ENCODE data around the gene MACROD2. TPM values are rescaled to one million over a fixed set of nuclear protein-coding genes. Genes with fewer than 3 reads are reported as not detected.

The MACROD2 gene
- total and polyA plus RNA-seq, 2 donors (not counting 1 experiment from before 2014, with no cell fraction given): 5.3 to 6.7 TPM

DNA sequence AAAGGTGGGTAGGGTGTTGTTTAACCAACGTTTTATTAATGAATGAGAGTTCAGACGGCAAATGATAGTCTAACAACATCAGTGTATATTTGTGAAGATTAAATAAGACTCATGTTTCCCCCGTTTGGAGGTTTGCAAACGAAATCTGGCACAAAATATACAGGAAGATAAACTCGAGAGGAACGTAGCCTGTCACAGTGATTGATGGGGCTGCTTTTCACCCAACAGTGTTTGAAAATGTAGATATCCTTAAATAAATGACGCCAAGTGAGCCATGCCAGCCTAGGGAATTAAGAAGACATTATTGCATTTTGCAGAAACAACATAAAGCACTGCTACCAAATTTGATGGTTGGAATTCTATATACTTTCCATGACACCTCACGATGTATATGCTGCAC, 1038.6 kb downstream of the MACROD2 start:
- peaks cover 0 to 9% (median 0%) of the 10 kb centered on the region in 3 donors for H3K9me3 ChIP-seq (ENCODE audit: control extremely low read depth in 1 of 3, control insufficient read depth in 2 of 3, insufficient read depth in 1 of 3, low read length in 2 of 3)
- H3K4me1 ChIP-seq (ENCODE audit: control insufficient read depth in 2 of 2, insufficient read depth in 2 of 2, low read length in 2 of 2): no peaks in the 10 kb centered on the region
- Mint-ChIP-seq H3K27me3 (no peaks in the 10 kb centered on the region), H3K27ac (no peak overlapping the region), H3K9me3 (ENCODE audit: insufficient read depth) (no peaks in the 10 kb centered on the region), H3K4me3 (no peak overlapping the region), H3K4me1 (no peaks in the 10 kb centered on the region)
- WGBS (ENCODE audit: insufficient coverage): no CpG with 5 or more reads among the region's 8 CpGs
- no peak for DNase-seq
- TF ChIP-seq, protein P1, sequence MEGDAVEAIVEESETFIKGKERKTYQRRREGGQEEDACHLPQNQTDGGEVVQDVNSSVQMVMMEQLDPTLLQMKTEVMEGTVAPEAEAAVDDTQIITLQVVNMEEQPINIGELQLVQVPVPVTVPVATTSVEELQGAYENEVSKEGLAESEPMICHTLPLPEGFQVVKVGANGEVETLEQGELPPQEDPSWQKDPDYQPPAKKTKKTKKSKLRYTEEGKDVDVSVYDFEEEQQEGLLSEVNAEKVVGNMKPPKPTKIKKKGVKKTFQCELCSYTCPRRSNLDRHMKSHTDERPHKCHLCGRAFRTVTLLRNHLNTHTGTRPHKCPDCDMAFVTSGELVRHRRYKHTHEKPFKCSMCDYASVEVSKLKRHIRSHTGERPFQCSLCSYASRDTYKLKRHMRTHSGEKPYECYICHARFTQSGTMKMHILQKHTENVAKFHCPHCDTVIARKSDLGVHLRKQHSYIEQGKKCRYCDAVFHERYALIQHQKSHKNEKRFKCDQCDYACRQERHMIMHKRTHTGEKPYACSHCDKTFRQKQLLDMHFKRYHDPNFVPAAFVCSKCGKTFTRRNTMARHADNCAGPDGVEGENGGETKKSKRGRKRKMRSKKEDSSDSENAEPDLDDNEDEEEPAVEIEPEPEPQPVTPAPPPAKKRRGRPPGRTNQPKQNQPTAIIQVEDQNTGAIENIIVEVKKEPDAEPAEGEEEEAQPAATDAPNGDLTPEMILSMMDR (IDR thresholded peaks at IDR 0.05): no peak
- no peak for TF ChIP-seq EZH2 (IDR thresholded peaks at IDR 0.05; ENCODE audit: borderline replicate concordance, insufficient read depth, low read depth, low read length, poor library complexity, severe bottlenecking)
- ATAC-seq (ENCODE audit: low read depth): no peak
- H3K4me2 ChIP-seq (replicated peaks; ENCODE audit: low read depth, low read length, poor library complexity, severe bottlenecking): no peak overlapping the region
- H2AFZ ChIP-seq (ENCODE audit: insufficient read depth, low read depth, low read length, poor library complexity, severe bottlenecking): peak overlapping the region; percentile 17
- no peaks in the 10 kb centered on the region for H4K20me1 ChIP-seq (ENCODE audit: control insufficient read depth, insufficient read depth, low read length, poor library complexity, severe bottlenecking)
- no peaks in the 10 kb centered on the region for H3K36me3 ChIP-seq (replicated peaks in 1 of 2; ENCODE audit: control extremely low read depth in 1 of 2, control insufficient read depth in 1 of 2, extremely low read depth in 1 of 2, insufficient read depth in 2 of 2, low read length in 1 of 2)
- no peaks in the 10 kb centered on the region for H3K79me2 ChIP-seq (ENCODE audit: control insufficient read depth, insufficient read depth, low read length)
- ChIA-PET CTCF (no interaction called here), POLR2A (no interaction called here)
- intact Hi-C loops (cut with micrococcal nuclease): no loop called here
- no peaks in the 10 kb centered on the region for H3K27me3 ChIP-seq (replicated peaks in 1 of 4; ENCODE audit: control extremely low read depth in 1 of 4, control insufficient read depth in 3 of 4, insufficient read depth in 4 of 4, low read length in 3 of 4)
- H3K4me3 ChIP-seq (ENCODE audit: control extremely low read depth in 1 of 5, extremely low read depth in 1 of 5, insufficient read depth in 1 of 5, low read depth in 2 of 5, low read length in 4 of 5): no peak overlapping the region
- H3K9ac ChIP-seq (ENCODE audit: low read length): no peak overlapping the region
- H3K27ac ChIP-seq (ENCODE audit: low read length in 2 of 2): no peak overlapping the region

DNA sequence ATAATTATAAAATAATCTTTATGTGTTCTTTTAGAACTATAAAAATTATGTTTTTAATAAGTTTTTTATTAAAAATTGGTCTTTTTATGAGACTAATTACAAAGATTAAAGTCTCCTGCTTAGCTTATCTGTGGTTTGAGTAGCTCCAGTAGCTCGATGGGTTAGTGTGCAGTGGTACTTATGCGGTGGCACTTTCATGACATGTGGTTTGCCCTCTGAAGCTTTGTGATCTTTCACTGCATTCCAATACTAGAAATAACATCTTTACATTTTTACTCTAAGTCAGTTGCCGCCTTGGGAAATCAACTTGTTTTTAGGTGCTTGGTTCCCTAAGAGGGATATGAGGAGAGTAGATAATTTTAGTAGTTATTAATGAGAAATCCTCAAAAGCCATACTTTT, 1041.6 kb downstream of the MACROD2 start:
- Histone ChIP-seq H3K27ac (ENCODE audit: low read length in 2 of 2) (no peak overlapping the region), H3K4me1 (ENCODE audit: control insufficient read depth in 2 of 2, insufficient read depth in 2 of 2, low read length in 2 of 2) (no peaks in the 10 kb centered on the region), H3K4me3 (ENCODE audit: control extremely low read depth in 1 of 5, extremely low read depth in 1 of 5, insufficient read depth in 1 of 5, low read depth in 2 of 5, low read length in 4 of 5) (no peak overlapping the region), H3K79me2 (ENCODE audit: control insufficient read depth, insufficient read depth, low read length) (no peaks in the 10 kb centered on the region), H3K36me3 (replicated peaks in 1 of 2; ENCODE audit: control extremely low read depth in 1 of 2, control insufficient read depth in 1 of 2, extremely low read depth in 1 of 2, insufficient read depth in 2 of 2, low read length in 1 of 2) (no peaks in the 10 kb centered on the region), H3K9me3 (ENCODE audit: control extremely low read depth in 1 of 3, control insufficient read depth in 2 of 3, insufficient read depth in 1 of 3, low read length in 2 of 3) (no peaks in the 10 kb centered on the region), H4K20me1 (ENCODE audit: control insufficient read depth, insufficient read depth, low read length, poor library complexity, severe bottlenecking) (no peaks in the 10 kb centered on the region), H3K9ac (ENCODE audit: low read length) (no peak overlapping the region), H3K27me3 (replicated peaks in 1 of 4; ENCODE audit: control extremely low read depth in 1 of 4, control insufficient read depth in 3 of 4, insufficient read depth in 4 of 4, low read length in 3 of 4) (no peaks in the 10 kb centered on the region), H2AFZ (ENCODE audit: insufficient read depth, low read depth, low read length, poor library complexity, severe bottlenecking) (no peak overlapping the region), H3K4me2 (replicated peaks; ENCODE audit: low read depth, low read length, poor library complexity, severe bottlenecking) (no peak overlapping the region)
- no peaks in the 10 kb centered on the region for H3K4me1 Mint-ChIP-seq
- WGBS (ENCODE audit: insufficient coverage): no CpG with 5 or more reads among the region's 3 CpGs
- H3K4me3 Mint-ChIP-seq: no peak overlapping the region
- DNase-seq (no peak), ATAC-seq (ENCODE audit: low read depth) (no peak)
- H3K9me3 Mint-ChIP-seq (ENCODE audit: insufficient read depth): no peaks in the 10 kb centered on the region
- no peak overlapping the region for H3K27ac Mint-ChIP-seq
- ChIA-PET CTCF (no interaction called here), POLR2A (no interaction called here)
- H3K27me3 Mint-ChIP-seq: peaks cover 3% of the 10 kb centered on the region
- intact Hi-C loops (cut with micrococcal nuclease): no loop called here
- TF ChIP-seq, protein P1 (IDR thresholded peaks at IDR 0.05): no peak
- TF ChIP-seq EZH2 (IDR thresholded peaks at IDR 0.05; ENCODE audit: borderline replicate concordance, insufficient read depth, low read depth, low read length, poor library complexity, severe bottlenecking): no peak
